ENCODE results near the gene ZNF318. TPM values are rescaled to one million over a fixed set of nuclear protein-coding genes. Genes with fewer than 3 reads are reported as not detected.
"Not testable (repeated sequence)": the region's sequence is repeated elsewhere in the genome, so short reads cannot be mapped to it uniquely, and the experiment has no call there.

The ZNF318 gene
- total and polyA plus RNA-seq, 10 donors = 8.6 to 56.9 (median 33.1) TPM

DNA sequence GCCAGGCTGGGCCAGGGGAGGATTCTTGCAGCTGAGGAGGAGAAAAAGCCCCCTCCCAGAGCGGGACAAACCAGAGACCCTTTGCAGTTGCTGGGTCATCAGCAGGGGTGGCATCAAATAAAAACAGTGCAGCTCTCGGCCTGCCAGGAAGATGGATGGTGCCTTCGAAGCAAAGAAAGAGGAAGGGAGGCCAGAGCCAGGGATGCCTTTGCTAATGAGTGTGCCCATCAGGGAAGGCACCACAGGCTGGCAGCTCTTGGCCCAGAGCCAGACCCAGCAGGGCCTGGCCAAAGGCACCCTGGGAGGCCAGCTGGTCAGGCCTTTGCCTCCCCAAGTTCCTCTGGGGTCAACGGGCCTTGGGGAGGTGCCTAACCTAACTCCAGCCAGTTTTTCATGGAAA, 26.3 kb upstream of the ZNF318 start:
- intact Hi-C loops (cut with DNase I; ENCODE audit: low total_unique reads) = no loop called here
- H3K27ac ChIP-seq = no peak overlapping the region

DNA sequence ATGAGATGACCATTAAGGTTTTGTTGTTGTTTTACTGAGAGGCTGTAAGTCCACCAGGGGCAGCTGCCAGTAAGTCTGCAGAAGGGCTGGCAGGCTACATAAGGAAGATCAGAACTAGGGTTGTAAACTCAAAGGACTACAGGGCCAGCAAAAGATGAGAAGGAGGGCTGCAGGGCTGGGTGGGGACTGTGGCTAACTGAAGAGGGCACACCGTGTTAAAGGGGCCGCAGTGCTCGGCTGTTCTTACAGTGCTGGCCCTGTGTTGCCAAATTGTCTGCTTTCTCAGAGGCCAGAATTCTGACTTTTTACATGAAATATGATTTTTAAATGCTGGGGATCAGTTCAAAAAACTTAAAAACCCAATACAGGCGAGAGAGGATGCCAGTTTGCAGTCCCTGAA, 25.5 kb upstream of the ZNF318 start:
- peaks cover 0 to 35% (median 0%) of the 10 kb centered on the region in 7 donors for H3K27me3 ChIP-seq (replicated peaks in 1 of 7)
- H3K36me3 ChIP-seq = no peaks in the 10 kb centered on the region
- peaks cover 3 to 43% (median 23%) of the 10 kb centered on the region in 6 donors for H3K4me1 ChIP-seq
- no peak overlapping the region for H3K4me3 ChIP-seq
- H3K27ac ChIP-seq = no peak overlapping the region
- no peaks in the 10 kb centered on the region for H3K9me3 ChIP-seq
- TF ChIP-seq, protein P1, sequence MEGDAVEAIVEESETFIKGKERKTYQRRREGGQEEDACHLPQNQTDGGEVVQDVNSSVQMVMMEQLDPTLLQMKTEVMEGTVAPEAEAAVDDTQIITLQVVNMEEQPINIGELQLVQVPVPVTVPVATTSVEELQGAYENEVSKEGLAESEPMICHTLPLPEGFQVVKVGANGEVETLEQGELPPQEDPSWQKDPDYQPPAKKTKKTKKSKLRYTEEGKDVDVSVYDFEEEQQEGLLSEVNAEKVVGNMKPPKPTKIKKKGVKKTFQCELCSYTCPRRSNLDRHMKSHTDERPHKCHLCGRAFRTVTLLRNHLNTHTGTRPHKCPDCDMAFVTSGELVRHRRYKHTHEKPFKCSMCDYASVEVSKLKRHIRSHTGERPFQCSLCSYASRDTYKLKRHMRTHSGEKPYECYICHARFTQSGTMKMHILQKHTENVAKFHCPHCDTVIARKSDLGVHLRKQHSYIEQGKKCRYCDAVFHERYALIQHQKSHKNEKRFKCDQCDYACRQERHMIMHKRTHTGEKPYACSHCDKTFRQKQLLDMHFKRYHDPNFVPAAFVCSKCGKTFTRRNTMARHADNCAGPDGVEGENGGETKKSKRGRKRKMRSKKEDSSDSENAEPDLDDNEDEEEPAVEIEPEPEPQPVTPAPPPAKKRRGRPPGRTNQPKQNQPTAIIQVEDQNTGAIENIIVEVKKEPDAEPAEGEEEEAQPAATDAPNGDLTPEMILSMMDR (IDR thresholded peaks at IDR 0.05 in 8 of 11, conservative IDR thresholded peaks at IDR 0.05 in 3 of 11) = no peak
- TF ChIP-seq POLR2A (IDR thresholded peaks at IDR 0.05) (no peak), POLR2AphosphoS5 (IDR thresholded peaks at IDR 0.05) (no peak)
- intact Hi-C loops (cut with DNase I; ENCODE audit: low total_unique reads) = no loop called here
- DNase-seq = no peak
- WGBS, 5 donors = 91 to 98% (median 94%) methylated on average over 4 of the region's 4 CpGs

More for the DNA sequence above, 26.3 kb upstream of the ZNF318 start:
- no peak overlapping the region for H3K4me3 ChIP-seq
- no peaks in the 10 kb centered on the region for H3K36me3 ChIP-seq
- H3K4me1 ChIP-seq = peaks cover 3 to 35% (median 20%) of the 10 kb centered on the region in 6 donors
- TF ChIP-seq POLR2AphosphoS5 (IDR thresholded peaks at IDR 0.05) (no peak), POLR2A (IDR thresholded peaks at IDR 0.05) (no peak)
- TF ChIP-seq, protein P1 (IDR thresholded peaks at IDR 0.05 in 8 of 11, conservative IDR thresholded peaks at IDR 0.05 in 3 of 11) = no peak
- peaks cover 0 to 31% (median 0%) of the 10 kb centered on the region in 7 donors for H3K27me3 ChIP-seq (replicated peaks in 1 of 7)
- DNase-seq = no peak
- WGBS, 5 donors = 53 to 68% (median 66%) methylated on average over 4 of the region's 4 CpGs
- no peaks in the 10 kb centered on the region for H3K9me3 ChIP-seq

- Histone ChIP-seq H3K27me3 (replicated peaks in 1 of 7) (peaks cover 0 to 47% (median 0%) of the 10 kb centered on the region in 7 donors), H3K4me1 (peaks cover 3 to 43% (median 23%) of the 10 kb centered on the region in 6 donors), H3K4me3 (peak overlapping the region in 1 of 8 donors; percentile 41), H3K27ac (no peak overlapping the region), H3K36me3 (no peaks in the 10 kb centered on the region), H3K9me3 (no peaks in the 10 kb centered on the region)
- TF ChIP-seq, protein P1 (IDR thresholded peaks at IDR 0.05 in 8 of 11, conservative IDR thresholded peaks at IDR 0.05 in 3 of 11) = no peak
- TF ChIP-seq POLR2A (IDR thresholded peaks at IDR 0.05) (no peak), POLR2AphosphoS5 (IDR thresholded peaks at IDR 0.05) (no peak)
- 16 to 35% (median 24%) methylated on average over 5 of the region's 5 CpGs for WGBS, 5 donors
- DNase-seq = no peak
- intact Hi-C loops (cut with DNase I; ENCODE audit: low total_unique reads) = no loop called here
Observed at GRCh38 chr6:43393602-43394001, 24.2 kb upstream of the ZNF318 start.

GRCh38 chr6:43393133-43393532, 23.7 kb upstream of the ZNF318 start:
- Histone ChIP-seq H3K4me1 (peaks cover 3 to 43% (median 23%) of the 10 kb centered on the region in 6 donors), H3K4me3 (peak overlapping the region in 1 of 8 donors; percentile 41), H3K27me3 (replicated peaks in 1 of 7) (peaks cover 0 to 52% (median 0%) of the 10 kb centered on the region in 7 donors)
- intact Hi-C loops (cut with DNase I; ENCODE audit: low total_unique reads); H3K9me3 ChIP-seq; H3K36me3 ChIP-seq; H3K27ac ChIP-seq; DNase-seq: not testable (repeated sequence)
- WGBS, 5 donors = 42 to 58% (median 51%) methylated on average over 11 of the region's 11 CpGs

Data from spleen (tissue), 11 donors.